DMS 273 (cell line): ENCODE data around the gene ACAD8.

Experiments used
- DNase-seq: peaks from one replicate; lab custom pipeline; 2025; ENCODE audit not compliant: unreplicated experiment; lab: John Stamatoyannopoulos, UW

The ACAD8 gene

GRCh38 chr11:134289167-134289566 lies 35.8 kb downstream of the ACAD8 start:
- no peak for DNase-seq

DNA sequence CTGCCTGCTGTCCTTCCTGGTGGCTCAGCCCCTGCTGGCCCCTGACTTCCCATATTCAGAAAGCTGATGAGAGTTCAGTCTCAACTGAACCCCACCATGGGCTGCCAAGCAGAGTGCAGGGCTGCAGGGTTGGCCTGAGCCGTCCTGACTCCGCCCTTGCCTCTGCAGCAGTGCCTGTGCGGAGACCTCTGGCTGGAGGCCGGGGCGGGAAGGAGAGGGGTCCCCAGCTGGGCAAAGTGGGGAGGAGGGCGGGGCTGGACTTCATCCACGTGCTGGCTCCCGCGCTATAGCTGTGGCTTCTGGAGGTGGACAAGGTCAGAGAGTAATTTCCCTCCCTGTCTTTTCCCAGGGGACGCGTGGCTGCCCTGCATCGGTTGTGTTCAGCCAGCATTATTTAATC lies 36.4 kb downstream of the ACAD8 start:
- DNase-seq, result no peak

DNA sequence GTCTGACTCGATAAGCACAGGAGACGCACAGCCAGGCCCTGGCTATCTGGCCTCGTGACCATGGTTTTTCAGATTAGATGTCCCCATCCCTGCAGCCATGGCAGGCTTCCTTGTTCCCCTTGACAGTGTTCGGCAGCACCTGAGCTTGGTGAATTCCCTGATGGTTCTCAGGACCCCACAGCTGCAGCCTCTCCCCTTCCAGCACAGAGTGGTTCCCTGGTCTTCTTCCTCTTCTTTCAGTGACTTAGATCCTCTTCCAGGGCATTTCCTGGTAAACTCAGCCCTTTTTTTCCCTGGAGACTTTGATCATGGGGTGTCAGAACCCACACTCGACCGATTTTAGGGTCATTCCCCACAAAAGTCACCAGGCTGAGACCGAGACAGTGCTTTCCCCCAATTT lies 37.3 kb downstream of the ACAD8 start:
- DNase-seq, result no peak

GRCh38 chr11:134291196-134291595 lies 37.8 kb downstream of the ACAD8 start:
- DNase-seq, result no peak

DNA sequence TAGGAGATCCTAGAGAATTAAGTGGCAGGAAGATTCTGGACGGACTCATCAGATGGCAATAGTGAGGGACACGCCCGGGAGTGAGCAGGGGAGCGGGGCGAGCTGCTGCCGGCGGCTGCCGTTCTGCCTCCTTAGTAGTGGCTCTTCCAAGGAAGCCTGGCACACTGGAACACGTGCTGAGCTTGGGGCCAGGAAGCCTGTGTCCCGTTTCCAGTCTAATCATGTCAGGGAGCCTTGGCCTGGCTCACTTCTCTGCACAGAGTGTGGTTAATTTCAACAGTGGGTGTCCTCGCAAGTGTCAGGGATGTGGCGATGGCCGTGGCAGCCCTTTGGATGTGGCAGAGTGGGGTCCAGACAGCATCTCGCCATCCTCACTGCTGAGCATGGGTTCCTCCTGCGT lies 39.3 kb downstream of the ACAD8 start:
- no peak for DNase-seq

- DNase-seq, result no peak
Observed at GRCh38 chr11:134293119-134294113, 40.0 kb downstream of the ACAD8 start.

DNA sequence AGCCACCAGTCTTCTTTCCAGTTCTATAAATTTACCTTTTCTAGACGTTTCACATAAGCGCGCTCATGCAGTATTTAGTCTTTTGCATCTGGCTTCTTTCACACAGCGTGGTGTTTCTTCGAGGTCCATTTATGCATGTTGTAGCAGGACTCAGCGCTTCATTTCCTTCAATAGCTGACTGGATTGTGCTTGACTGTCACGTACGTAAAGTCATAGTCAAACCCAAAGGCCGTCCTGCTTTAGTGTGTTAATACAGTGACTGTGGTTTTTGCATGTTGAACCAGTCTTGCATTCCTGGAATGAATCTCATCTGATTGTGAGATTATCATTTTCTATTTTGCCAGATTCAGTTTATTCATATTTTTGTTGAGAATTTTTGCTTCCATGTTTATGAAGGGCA lies 41.3 kb downstream of the ACAD8 start:
- DNase-seq, result no peak

- no peak for DNase-seq
Observed at GRCh38 chr11:134312223-134312622, 58.9 kb downstream of the ACAD8 start.

DNA sequence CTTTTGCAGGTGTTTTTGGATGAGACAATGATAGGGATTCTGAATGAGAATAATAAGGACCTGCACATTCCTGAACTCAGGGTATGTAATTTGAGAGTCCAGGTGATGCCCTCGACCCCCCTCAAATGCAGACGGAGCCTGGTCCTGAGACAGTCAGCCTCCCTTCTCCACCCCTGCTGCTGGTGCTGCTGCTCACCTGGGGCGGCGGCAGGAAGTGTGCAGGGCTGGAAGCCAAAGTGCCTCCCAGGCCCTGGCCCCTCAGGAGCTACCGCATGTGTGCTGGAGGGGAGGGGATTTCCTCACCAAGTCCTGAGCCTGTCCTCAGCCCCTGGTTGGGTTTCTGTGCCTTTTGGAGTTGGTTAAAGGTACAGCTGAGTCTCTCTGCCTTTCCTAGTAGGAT lies 59.4 kb downstream of the ACAD8 start:
- DNase-seq, result no peak

- DNase-seq, result no peak
Observed at GRCh38 chr11:134313379-134313778, 60.0 kb downstream of the ACAD8 start.

DNA sequence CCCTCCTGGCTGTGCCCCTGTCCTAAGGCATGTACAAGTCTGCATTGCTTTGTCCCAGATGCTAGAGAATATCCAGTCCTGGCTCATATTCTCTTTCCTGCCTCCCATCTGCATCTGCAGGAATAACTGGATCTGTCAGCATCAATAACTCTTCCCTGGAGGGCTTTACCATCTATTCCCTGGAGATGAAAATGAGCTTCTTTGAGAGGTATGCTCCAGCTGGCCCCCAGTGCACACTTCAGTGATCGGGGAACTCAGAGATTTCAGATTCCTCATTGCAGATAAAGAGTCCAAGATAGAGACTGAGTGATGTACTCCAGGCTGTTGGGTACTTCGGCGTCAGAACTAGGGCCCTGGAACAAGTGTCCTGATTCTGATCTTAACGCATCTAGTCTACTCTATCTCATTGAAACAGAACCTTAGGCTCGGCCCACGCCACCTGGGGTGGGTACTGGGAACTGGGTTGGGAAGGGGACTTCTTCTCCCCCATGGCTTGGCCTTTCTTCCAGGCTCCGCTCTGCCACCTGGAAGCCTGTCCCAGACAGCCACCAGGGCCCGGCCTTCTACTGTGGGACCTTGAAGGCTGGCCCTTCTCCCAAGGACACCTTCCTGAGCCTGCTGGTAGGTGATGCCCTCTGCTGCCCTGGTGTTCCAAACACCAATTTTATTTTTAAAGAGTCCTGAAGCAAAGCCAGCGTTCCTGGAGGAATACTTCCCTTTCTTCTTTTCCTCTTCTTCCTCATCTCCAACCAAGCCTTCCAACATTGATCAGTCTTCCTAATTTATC lies 60.6 kb downstream of the ACAD8 start:
- DNase-seq, result peak; percentile 13
